HepG2 (cell line): ENCODE data around the gene HS3ST3A1.

ENCODE experiments used
- ATF1 ChIP-seq: IDR thresholded peaks from 2 replicates; pipeline ENCODE4 v1.6.1; 2016; ENCODE audit warnings: mild to moderate bottlenecking, control low read depth
- CCDC6 ChIP-seq: sonication (generic); formaldehyde crosslinking; IDR thresholded peaks from 2 replicates; pipeline ENCODE4 v1.8.1; 2022; ENCODE audit warnings: mild to moderate bottlenecking, missing genetic modification reagents, moderate library complexity
- HNF4G ChIP-seq, 2 experiments: sonication (generic) in 1 of 2; formaldehyde crosslinking in 1 of 2; IDR thresholded peaks; 2 replicates each; pipeline versions ENCODE4 v1.4.0 to v1.6.1; 2011 to 2020; ENCODE audit warnings: borderline replicate concordance in 2 of 2, low read depth in 2 of 2, mild to moderate bottlenecking in 2 of 2, low read length in 1 of 2, missing genetic modification reagents in 1 of 2, moderate library complexity in 1 of 2
- NR2F6 ChIP-seq, 2 experiments: IDR thresholded peaks; 2 replicates each; pipeline ENCODE4 v1.6.1; 2016; ENCODE audit warnings: antibody characterized with exemption in 1 of 2, mild to moderate bottlenecking in 1 of 2
- POLR2AphosphoS2 ChIP-seq: IDR thresholded peaks from 2 replicates; pipeline ENCODE4 v1.6.1; 2011; ENCODE audit warnings: low read depth, low read length, improper control_type of control experiment
- POLR2AphosphoS5 ChIP-seq: IDR thresholded peaks from 2 replicates; pipeline ENCODE4 v1.6.1; 2012; ENCODE audit warnings: low read depth, low read length
- RFX5 ChIP-seq: IDR thresholded peaks from 2 replicates; pipeline ENCODE4 v1.6.1; 2011; ENCODE audit warnings: low read depth, low read length, improper control_type of control experiment
- SP1 ChIP-seq, 2 experiments: fragments of 450-650 bp in 1 of 2; sonication (generic) in 1 of 2; formaldehyde crosslinking in 1 of 2; IDR thresholded peaks; 2 replicates each; pipeline versions ENCODE4 v1.4.0 to v1.6.1; 2016 to 2020; ENCODE audit warnings: missing genetic modification reagents in 1 of 2
- SRSF9 ChIP-seq: fragments of 200-400 bp; formaldehyde crosslinking; IDR thresholded peaks from 2 replicates; pipeline ENCODE4 v1.6.1; 2018; ENCODE audit warnings: borderline replicate concordance, mild to moderate bottlenecking, low read depth, low read length; ENCODE audit not compliant: insufficient read depth, poor library complexity, severe bottlenecking
- ZBTB42 ChIP-seq: sonication (generic); formaldehyde crosslinking; IDR thresholded peaks from 2 replicates; pipeline ENCODE4 v1.5.0; 2020; ENCODE audit warnings: mild to moderate bottlenecking, missing genetic modification reagents
- ZFP62 ChIP-seq: sonication (generic); formaldehyde crosslinking; IDR thresholded peaks from 2 replicates; pipeline ENCODE4 v1.4.0; 2020; ENCODE audit warnings: missing genetic modification reagents
- TF ChIP-seq, protein P1 (sequence below): IDR thresholded peaks from 2 replicates; pipeline ENCODE4 v1.6.1; 2016; ENCODE audit warnings: low read depth, borderline replicate concordance
- TF ChIP-seq, protein P2 (sequence below): sonication (generic); formaldehyde crosslinking; conservative IDR thresholded peaks from 2 replicates; pipeline ENCODE4 v1.4.0; 2020; ENCODE audit warnings: missing genetic modification reagents
- TF ChIP-seq, protein P3 (sequence below): sonication (generic); formaldehyde crosslinking; IDR thresholded peaks from 2 replicates; pipeline ENCODE4 v1.5.0; 2020; ENCODE audit warnings: mild to moderate bottlenecking, missing genetic modification reagents, moderate library complexity

DNA sequence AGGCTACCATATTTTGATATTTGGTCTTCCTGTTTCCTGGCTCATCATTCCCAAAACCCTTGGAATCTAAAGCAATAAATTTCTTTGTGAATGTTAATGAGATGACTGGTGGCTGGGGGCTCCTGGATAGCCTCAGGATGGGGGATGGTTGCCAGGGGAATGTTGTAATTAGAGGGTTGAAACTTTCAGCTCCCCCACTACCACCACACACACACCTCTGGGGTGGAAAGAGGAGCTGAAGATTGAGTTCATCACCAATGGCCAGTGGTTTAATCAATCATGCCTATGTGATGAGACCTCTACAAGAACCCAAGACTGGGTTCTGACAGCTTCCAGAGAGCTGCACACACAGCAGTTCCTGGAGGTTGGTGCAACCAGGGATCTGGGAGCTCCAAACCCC lies 59.1 kb downstream of the HS3ST3A1 start:
- TF ChIP-seq ATF1 (CRISPR knock-in tag) (no peak), ZFP62 (CRISPR knock-in tag) (no peak), SRSF9 (no peak), CCDC6 (CRISPR knock-in tag) (no peak), POLR2AphosphoS5 (no peak), RFX5 (no peak), HNF4G (IDR thresholded peaks at IDR 0.05; ENCODE audit: borderline replicate concordance, low read depth, low read length) (no peak), HNF4G (CRISPR knock-in tag; IDR thresholded peaks at IDR 0.05; ENCODE audit: borderline replicate concordance, low read depth) (no peak), NR2F6 (IDR thresholded peaks at IDR 0.05) (no peak), NR2F6 (CRISPR knock-in tag; IDR thresholded peaks at IDR 0.05) (no peak), SP1 (IDR thresholded peaks at IDR 0.05) (no peak), SP1 (CRISPR knock-in tag; IDR thresholded peaks at IDR 0.05) (no peak), POLR2AphosphoS2 (no peak), ZBTB42 (no peak)
- TF ChIP-seq, protein P1, sequence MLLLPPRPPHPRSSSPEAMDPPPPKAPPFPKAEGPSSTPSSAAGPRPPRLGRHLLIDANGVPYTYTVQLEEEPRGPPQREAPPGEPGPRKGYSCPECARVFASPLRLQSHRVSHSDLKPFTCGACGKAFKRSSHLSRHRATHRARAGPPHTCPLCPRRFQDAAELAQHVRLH = no peak
- TF ChIP-seq, protein P2, sequence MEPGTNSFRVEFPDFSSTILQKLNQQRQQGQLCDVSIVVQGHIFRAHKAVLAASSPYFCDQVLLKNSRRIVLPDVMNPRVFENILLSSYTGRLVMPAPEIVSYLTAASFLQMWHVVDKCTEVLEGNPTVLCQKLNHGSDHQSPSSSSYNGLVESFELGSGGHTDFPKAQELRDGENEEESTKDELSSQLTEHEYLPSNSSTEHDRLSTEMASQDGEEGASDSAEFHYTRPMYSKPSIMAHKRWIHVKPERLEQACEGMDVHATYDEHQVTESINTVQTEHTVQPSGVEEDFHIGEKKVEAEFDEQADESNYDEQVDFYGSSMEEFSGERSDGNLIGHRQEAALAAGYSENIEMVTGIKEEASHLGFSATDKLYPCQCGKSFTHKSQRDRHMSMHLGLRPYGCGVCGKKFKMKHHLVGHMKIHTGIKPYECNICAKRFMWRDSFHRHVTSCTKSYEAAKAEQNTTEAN (CRISPR knock-in tag) = no peak
- TF ChIP-seq, protein P3, sequence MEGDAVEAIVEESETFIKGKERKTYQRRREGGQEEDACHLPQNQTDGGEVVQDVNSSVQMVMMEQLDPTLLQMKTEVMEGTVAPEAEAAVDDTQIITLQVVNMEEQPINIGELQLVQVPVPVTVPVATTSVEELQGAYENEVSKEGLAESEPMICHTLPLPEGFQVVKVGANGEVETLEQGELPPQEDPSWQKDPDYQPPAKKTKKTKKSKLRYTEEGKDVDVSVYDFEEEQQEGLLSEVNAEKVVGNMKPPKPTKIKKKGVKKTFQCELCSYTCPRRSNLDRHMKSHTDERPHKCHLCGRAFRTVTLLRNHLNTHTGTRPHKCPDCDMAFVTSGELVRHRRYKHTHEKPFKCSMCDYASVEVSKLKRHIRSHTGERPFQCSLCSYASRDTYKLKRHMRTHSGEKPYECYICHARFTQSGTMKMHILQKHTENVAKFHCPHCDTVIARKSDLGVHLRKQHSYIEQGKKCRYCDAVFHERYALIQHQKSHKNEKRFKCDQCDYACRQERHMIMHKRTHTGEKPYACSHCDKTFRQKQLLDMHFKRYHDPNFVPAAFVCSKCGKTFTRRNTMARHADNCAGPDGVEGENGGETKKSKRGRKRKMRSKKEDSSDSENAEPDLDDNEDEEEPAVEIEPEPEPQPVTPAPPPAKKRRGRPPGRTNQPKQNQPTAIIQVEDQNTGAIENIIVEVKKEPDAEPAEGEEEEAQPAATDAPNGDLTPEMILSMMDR (CRISPR knock-in tag) = no peak
